T-helper 17 cell (primary cell): ENCODE results near the gene AGRN. TPM values are rescaled to one million over a fixed set of nuclear protein-coding genes. Genes with fewer than 3 reads are reported as not detected.
"Not testable (repeated sequence)": the region's sequence is repeated elsewhere in the genome, so short reads cannot be mapped to it uniquely, and the experiment has no call there.

Source experiments
- ATAC-seq: fragments of 150-1000 bp; cut with Tn5 transposase; 2 replicates; pipeline ENCODE4 v1.10.0; 2021; ENCODE audit warnings: mild to moderate bottlenecking, moderate library complexity
- DNase-seq, 3 donors: peaks; one replicate each; pipeline versions ENCODE4 v3.0.0 to v3.0.0-alpha.2; 2020 to 2021
- H3K9me3 ChIP-seq: one replicate; pipeline ENCODE4 v1.7.0; 2013; ENCODE audit warnings: low read length, mild to moderate bottlenecking; ENCODE audit not compliant: control insufficient read depth, poor library complexity, severe bottlenecking
- H3K27ac Mint-ChIP-seq: one replicate; pipeline ENCODE4 v1.8.0; 2022; ENCODE audit warnings: mild to moderate bottlenecking, moderate library complexity, mixed read lengths
- H3K27me3 Mint-ChIP-seq: one replicate; pipeline ENCODE4 v1.8.0; 2022; ENCODE audit warnings: mixed read lengths
- H3K36me3 Mint-ChIP-seq: one replicate; pipeline ENCODE4 v1.8.0; 2022; ENCODE audit warnings: low read depth, mixed read lengths
- H3K4me1 Mint-ChIP-seq: one replicate; pipeline ENCODE4 v1.8.0; 2022; ENCODE audit warnings: mild to moderate bottlenecking, mixed read lengths
- H3K4me3 Mint-ChIP-seq: one replicate; pipeline ENCODE4 v1.8.0; 2022; ENCODE audit warnings: mild to moderate bottlenecking, moderate library complexity, mixed read lengths
- total RNA-seq, 4 donors: library from RNA in 2 of 4; stranded (reverse) in 2 of 4; gene quantifications; one replicate each; pipeline ENCODE4 v1.2.3 and lab custom pipeline; 2022 to 2026

Gene AGRN
- total RNA-seq, 2 donors from 2014 or later: 1.2 to 1.4 TPM

DNA sequence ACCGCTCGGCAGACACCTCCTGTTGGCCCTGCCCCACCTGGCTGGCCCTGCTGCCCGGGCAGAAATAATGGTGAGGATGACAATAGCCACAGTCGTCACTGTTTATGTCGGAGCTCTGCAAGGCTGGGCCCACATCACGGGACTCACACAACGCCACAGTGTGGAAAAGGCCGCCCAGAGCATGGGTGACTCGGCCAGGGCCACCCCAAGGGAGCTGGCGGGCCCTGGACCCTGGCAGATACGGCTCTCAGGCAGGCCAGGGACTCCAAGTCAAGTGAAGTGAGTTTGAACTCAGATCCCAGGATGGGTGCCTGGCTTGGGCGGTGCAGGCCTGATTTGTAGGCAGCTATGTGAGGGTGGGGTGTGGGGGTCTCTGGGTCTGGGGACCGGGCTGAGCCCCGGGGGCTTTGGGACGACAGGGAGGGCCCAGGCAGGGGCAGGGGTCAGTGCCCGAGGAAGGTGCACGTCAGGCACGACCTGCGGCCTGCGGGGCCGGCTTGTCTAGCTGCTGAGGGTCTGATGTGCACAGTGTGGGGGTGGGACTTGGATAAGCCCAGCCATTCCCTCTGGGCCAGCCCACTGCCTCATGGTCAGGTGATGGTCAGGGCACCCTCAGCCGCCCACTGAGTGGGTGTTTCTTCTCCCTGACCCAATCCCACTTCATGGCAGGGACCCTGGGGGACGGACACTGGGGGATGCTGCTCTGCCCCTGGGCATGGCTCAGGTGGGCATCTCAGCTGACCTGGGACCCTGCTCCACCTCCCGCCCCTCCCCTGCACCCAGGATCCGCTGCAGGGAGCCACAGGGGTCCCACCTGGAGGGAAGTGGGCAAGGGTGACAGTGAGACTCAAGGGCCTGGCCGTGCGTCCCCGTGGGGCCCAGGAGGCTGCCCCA, 53.2 kb downstream of the AGRN start:
- H3K36me3 Mint-ChIP-seq: peaks cover 2% of the 10 kb centered on the region
- no peaks in the 10 kb centered on the region for H3K9me3 ChIP-seq
- ATAC-seq (no peak), DNase-seq (no peak)
- peaks cover 8% of the 10 kb centered on the region for H3K27me3 Mint-ChIP-seq
- no peak overlapping the region for H3K4me3 Mint-ChIP-seq
- H3K27ac Mint-ChIP-seq: no peak overlapping the region
- peaks cover 2% of the 10 kb centered on the region for H3K4me1 Mint-ChIP-seq

DNA sequence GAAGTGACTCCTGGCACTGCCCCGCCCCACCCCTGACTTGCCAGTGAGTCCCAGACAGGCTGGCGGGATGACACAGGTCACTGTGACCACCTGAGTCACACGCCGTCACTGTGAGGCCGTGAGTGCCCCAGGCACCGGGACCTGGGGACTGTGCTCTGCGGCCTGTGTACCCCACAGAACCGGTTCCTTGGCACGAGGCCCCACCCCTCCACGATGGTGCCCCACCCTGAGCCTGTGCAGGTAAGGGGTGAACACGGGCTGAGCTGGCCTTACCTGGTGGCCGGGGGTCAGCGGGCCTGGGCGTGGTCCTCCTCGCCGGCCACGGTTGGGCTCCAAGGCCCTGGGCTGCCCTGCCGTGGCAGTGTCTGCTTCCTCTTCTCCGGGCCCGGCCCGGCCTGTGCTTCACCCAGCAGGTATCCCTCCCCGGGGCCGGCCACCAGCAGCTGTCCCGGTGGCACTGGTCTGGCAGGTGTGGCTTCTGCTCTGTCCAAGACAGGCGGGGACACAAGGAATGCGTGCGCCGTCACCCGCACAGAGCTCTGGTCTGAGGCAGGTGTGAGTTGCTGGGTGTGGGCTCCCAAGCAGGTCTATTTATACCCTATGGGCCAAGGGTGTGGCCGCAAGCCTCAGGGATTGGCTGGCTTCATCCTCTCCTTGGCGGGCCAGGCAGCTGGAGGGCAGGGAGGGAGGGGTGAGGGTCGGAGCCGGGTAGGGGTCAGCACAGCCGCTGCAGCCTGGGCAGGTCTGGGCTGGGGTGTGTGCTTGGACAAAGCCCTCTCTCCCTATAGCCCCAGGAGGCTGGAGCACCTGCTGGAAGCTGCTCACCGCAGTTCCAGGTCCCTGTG, 54.0 kb downstream of the AGRN start, which contains the start of gene RNF223:
RNF223 (minus strand) TSS at position 564 of the 845 bp plus-strand sequence. CDS start 1,740 bp downstream, outside the sequence.
- DNase-seq (peak in 1 of 3 donors; percentile 9), ATAC-seq (no peak)
- H3K27me3 Mint-ChIP-seq: peaks cover 8% of the 10 kb centered on the region
- peaks cover 2% of the 10 kb centered on the region for H3K36me3 Mint-ChIP-seq
- no peak within 1 kb of the TSS for H3K4me3 Mint-ChIP-seq
- no peaks in the 10 kb centered on the region for H3K9me3 ChIP-seq
- peaks cover 2% of the 10 kb centered on the region for H3K4me1 Mint-ChIP-seq
- H3K27ac Mint-ChIP-seq: no peak within 1 kb of the TSS

GRCh38 chr1:1074631-1075147, 54.8 kb downstream of the AGRN start:
- peaks cover 6% of the 10 kb centered on the region for H3K4me1 Mint-ChIP-seq
- ATAC-seq (no peak), DNase-seq (no peak)
- no peak overlapping the region for H3K4me3 Mint-ChIP-seq
- no peaks in the 10 kb centered on the region for H3K9me3 ChIP-seq
- peaks cover 2% of the 10 kb centered on the region for H3K36me3 Mint-ChIP-seq
- H3K27me3 Mint-ChIP-seq: peaks cover 8% of the 10 kb centered on the region
- no peak overlapping the region for H3K27ac Mint-ChIP-seq

- Mint-ChIP-seq H3K4me3 (no peak overlapping the region), H3K4me1 (peaks cover 6% of the 10 kb centered on the region), H3K27ac (no peak overlapping the region), H3K36me3 (peaks cover 2% of the 10 kb centered on the region), H3K27me3 (peaks cover 8% of the 10 kb centered on the region)
- DNase-seq (peak in 2 of 3 donors; percentile 2 to 10), ATAC-seq (no peak)
- H3K9me3 ChIP-seq: no peaks in the 10 kb centered on the region
Observed at GRCh38 chr1:1075148-1075935, 55.4 kb downstream of the AGRN start.

DNA sequence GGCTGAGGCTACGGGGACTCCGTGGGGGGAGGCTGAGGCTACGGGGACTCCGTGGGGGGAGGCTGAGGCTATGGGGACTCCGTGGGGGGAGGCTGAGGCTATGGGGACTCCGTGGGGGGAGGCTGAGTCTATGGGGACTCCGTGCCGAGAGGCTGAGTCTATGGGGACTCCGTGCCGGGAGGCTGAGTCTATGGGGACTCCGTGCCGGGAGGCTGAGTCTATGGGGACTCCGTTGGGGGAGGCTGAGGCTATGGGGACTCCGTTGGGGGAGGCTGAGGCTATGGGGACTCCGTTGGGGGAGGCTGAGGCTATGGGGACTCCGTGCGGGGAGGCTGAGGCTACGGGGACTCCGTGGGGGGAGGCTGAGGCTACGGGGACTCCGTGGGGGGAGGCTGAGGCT, 57.5 kb downstream of the AGRN start:
- not testable (repeated sequence) for H3K27ac Mint-ChIP-seq, H3K27me3 Mint-ChIP-seq, DNase-seq, H3K4me3 Mint-ChIP-seq, ATAC-seq, H3K9me3 ChIP-seq, H3K36me3 Mint-ChIP-seq, H3K4me1 Mint-ChIP-seq

DNA sequence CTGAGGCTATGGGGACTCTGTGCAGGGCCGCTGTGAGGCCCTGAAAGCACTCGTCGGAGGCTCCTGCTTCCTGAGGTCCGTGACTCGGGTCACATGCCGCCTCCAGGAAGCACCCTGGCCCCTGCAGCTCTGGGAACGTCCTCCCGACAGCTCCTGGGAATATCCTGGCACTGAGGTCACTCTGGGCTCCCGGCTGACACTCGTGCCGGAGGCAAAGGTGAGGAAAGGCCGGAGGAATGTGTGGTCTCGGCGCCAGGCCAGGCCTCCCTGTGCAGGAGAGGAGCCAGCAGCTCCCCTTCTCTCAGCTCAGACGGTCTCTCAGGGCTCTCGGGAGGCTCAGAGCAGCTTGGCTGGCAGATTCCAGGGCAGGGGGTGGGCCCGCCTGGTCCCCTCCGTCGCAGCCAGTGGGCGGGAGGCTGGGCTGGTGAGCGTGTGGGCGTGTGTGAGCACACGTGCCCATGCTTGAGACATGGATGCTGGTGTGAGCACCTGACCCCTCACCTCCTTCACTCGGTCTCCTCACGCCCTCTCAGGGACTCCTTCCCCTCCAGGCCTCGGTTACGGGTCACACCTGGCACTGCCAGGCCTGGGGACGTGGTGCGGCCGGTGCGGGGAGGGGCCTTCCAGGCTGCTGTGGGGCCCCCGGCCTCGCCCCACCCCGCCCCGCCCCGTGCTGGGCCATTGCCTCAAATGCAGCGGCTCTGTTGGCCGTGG, 59.6 kb downstream of the AGRN start:
- peaks cover 6% of the 10 kb centered on the region for H3K4me1 Mint-ChIP-seq
- H3K36me3 Mint-ChIP-seq: peaks cover 2% of the 10 kb centered on the region
- peaks cover 5% of the 10 kb centered on the region for H3K27me3 Mint-ChIP-seq

DNA sequence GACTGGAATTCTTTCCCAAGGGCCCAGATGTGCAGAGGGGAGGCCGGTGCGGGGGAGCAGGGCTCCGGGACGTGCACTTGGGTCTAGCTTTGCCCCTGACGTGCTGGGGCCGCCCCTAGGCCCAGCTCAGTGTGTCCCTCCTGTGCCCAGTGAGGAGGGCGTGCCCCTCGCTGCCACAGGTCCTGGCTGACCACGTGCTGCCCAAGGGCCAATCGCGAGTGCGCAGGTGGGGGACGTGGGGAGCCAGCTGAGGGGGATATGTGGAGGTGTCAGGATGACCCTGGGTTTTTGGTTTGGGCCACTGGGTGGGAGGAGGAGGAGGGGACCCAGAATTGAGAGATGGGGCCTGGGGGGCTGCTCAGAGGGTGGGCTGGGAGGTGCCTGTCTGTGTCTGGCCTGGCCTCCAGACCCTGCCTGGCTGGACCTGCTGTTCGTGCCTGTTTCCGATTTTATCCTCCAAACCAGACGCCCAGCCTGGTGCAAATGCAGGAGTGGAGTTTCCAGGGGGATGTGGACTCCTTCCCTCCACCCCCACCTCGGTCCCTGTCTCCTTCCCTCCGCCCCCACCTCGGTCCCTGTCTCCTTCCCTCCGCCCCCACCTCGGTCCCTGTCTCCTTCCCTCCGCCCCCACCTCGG, 60.3 kb downstream of the AGRN start:
- ATAC-seq (peak; percentile 58), DNase-seq (no peak)
- no peak overlapping the region for H3K4me3 Mint-ChIP-seq

More for the DNA sequence above, 59.6 kb downstream of the AGRN start:
- H3K9me3 ChIP-seq: no peaks in the 10 kb centered on the region
- no peak overlapping the region for H3K27ac Mint-ChIP-seq
- DNase-seq (peak in 1 of 3 donors; percentile 18), ATAC-seq (peak; percentile 68)
- peak overlapping the region; percentile 58 for H3K4me3 Mint-ChIP-seq

DNA sequence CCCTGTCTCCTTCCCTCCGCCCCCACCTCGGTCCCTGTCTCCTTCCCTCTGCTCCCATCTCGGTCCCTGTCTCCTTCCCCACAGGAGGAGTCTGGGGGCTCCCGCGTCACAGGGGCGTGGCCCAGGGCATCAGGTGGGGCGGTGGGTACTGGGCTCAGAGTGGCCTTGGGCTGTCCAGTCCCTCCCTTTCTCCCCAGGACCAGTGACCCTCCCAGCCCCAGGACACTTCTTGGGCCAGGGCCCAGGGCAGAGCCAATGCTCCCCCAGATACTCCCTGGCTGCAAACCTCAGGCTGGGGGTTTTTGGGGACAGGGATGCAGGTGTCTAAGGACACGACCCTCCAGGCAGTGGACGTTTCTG, 61.0 kb downstream of the AGRN start:
- H3K36me3 Mint-ChIP-seq: no peaks in the 10 kb centered on the region
- H3K27ac Mint-ChIP-seq: no peak overlapping the region
- peaks cover 3% of the 10 kb centered on the region for H3K4me1 Mint-ChIP-seq
- ATAC-seq (no peak), DNase-seq (no peak)
- H3K27me3 Mint-ChIP-seq: no peaks in the 10 kb centered on the region
- no peak overlapping the region for H3K4me3 Mint-ChIP-seq
- no peaks in the 10 kb centered on the region for H3K9me3 ChIP-seq

More for the DNA sequence above, 60.3 kb downstream of the AGRN start:
- H3K27me3 Mint-ChIP-seq: no peaks in the 10 kb centered on the region
- H3K36me3 Mint-ChIP-seq: no peaks in the 10 kb centered on the region
- no peak overlapping the region for H3K27ac Mint-ChIP-seq
- peaks cover 3% of the 10 kb centered on the region for H3K4me1 Mint-ChIP-seq
- no peaks in the 10 kb centered on the region for H3K9me3 ChIP-seq

DNA sequence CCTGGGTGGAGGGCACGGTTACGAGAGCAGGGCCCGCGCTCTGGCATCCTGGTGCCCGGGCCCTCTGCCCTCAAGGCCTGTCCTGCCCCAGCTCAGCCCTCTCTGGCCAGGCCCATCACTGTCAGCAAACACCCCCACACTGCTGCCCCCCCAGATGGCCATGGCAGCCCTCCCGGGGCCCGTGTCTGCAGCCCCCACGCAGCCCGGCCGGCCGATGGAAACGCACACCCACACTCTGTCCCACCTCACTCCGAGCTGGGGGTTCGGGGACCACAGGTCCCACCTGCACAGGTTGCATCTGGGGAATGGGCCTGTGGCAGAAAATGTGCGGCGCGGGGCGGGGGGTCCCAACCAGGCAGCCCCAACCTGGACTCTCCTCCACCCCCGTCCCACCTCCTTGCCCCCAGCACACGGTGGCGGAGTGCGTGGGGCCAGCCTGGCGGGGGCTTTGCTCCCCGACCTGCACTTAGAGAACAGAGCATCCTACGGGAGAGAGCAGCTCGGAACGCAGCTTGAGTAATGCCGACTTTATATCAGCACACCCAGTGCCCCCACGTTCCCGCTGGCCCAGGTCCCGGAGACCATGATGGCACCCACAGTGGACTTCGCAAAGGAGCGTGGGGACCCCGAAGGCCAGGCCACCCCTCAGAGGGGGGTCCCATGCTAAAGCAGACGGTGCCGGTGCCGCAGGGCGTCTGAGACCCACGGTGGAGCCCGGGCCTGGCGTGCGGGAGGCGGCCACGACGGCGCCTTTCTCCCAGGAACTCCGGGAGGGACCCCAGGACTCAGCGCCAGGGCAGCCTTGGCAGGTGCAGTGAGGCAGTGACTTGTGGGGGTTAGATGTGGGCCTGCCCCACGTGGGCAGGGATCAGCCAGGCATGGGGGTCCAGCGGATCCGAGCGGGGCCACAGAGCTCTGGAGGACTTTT, 61.7 kb downstream of the AGRN start:
- ATAC-seq (no peak), DNase-seq (peak in 1 of 3 donors; percentile 10)
- no peaks in the 10 kb centered on the region for H3K27me3 Mint-ChIP-seq
- H3K4me3 Mint-ChIP-seq: no peak overlapping the region
- no peak overlapping the region for H3K27ac Mint-ChIP-seq
- H3K4me1 Mint-ChIP-seq: peaks cover 3% of the 10 kb centered on the region
- no peaks in the 10 kb centered on the region for H3K36me3 Mint-ChIP-seq
- no peaks in the 10 kb centered on the region for H3K9me3 ChIP-seq

DNA sequence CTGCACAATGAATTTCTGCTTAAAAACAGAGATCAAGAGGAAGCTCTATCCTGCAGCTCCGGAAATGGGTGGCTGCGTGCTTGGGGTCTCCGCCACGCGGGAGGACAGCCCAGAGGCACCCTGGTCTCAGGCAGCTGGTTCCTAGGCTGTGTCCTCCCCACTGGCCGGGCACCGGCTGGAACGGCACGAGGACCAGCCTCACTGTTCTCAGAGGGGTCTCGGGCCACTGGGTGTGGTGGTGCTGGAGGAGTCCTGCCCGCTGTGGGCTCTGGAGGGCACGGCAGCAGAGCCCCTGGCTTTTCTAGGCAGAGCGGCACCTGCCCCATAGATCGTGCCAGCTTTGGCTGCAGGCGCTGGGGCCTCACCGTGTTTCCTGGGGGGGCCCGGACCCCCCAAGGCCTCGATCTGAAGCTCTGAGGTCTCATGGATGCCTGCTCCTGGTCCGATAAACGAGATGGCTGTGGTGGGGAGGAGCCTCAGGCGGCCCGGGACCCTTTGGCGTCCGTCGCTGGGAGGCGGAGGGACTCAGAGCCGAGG, 62.4 kb downstream of the AGRN start:
- no peaks in the 10 kb centered on the region for H3K9me3 ChIP-seq
- no peaks in the 10 kb centered on the region for H3K36me3 Mint-ChIP-seq
- no peak for ATAC-seq
- no peak overlapping the region for H3K27ac Mint-ChIP-seq
- H3K4me1 Mint-ChIP-seq: peaks cover 3% of the 10 kb centered on the region
- H3K27me3 Mint-ChIP-seq: no peaks in the 10 kb centered on the region
- H3K4me3 Mint-ChIP-seq: no peak overlapping the region
- no peak for DNase-seq
